Spleen (tissue), 11 donors: Measurements from ENCODE around the gene PIR. TPM values are rescaled to one million over a fixed set of nuclear protein-coding genes. Genes with fewer than 3 reads are reported as not detected.

ENCODE experiments used
- DNase-seq: peaks from one replicate; pipeline ENCODE4 v3.0.0-alpha.2; 2020
- H3K27ac ChIP-seq, 8 donors: fragments of 200-600 bp; sonication (generic) in 7 of 8; 1 replicate in 4 of 8; 2 replicates in 4 of 8; pipeline versions ENCODE4 v1.5.0 to v1.8.0; 2016 to 2021; ENCODE audit warnings: inconsistent platforms in 4 of 8, mild to moderate bottlenecking in 4 of 8, moderate library complexity in 1 of 8
- H3K27me3 ChIP-seq, 7 donors: fragments of 200-600 bp; sonication (generic) in 6 of 7; replicated peaks in 1 of 7; 1 replicate in 4 of 7; 2 replicates in 3 of 7; pipeline versions ENCODE4 v1.5.0 to v1.8.0; 2016 to 2021; ENCODE audit warnings: inconsistent platforms in 3 of 7, mild to moderate bottlenecking in 1 of 7
- H3K36me3 ChIP-seq, 6 donors: fragments of 200-600 bp; sonication (generic) in 5 of 6; 1 replicate in 4 of 6; 2 replicates in 2 of 6; pipeline versions ENCODE4 v1.5.0 to v1.8.0; 2016 to 2021; ENCODE audit warnings: inconsistent platforms in 2 of 6
- H3K4me1 ChIP-seq, 6 donors: fragments of 200-600 bp; sonication (generic) in 5 of 6; 1 replicate in 3 of 6; 2 replicates in 3 of 6; pipeline versions ENCODE4 v1.5.0 to v1.8.0; 2016 to 2021; ENCODE audit warnings: inconsistent platforms in 3 of 6
- H3K4me3 ChIP-seq, 8 donors: fragments of 200-600 bp; sonication (generic) in 7 of 8; 1 replicate in 4 of 8; 2 replicates in 4 of 8; pipeline versions ENCODE4 v1.5.0 to v1.8.0; 2016 to 2021; ENCODE audit warnings: inconsistent platforms in 4 of 8, mild to moderate bottlenecking in 4 of 8, moderate library complexity in 2 of 8
- H3K9me3 ChIP-seq, 8 donors: fragments of 200-600 bp; sonication (generic) in 7 of 8; 1 replicate in 4 of 8; 2 replicates in 4 of 8; pipeline versions ENCODE4 v1.5.0 to v1.8.0; 2016 to 2021; ENCODE audit warnings: inconsistent platforms in 4 of 8
- POLR2A ChIP-seq, 3 donors: fragments of 450-650 bp; IDR thresholded peaks; one replicate each; pipeline ENCODE4 v1.5.1; 2017; ENCODE audit warnings: antibody characterized with exemption in 3 of 3, mild to moderate bottlenecking in 1 of 3
- POLR2AphosphoS5 ChIP-seq, 3 donors: sonication (generic); formaldehyde crosslinking; IDR thresholded peaks; one replicate each; pipeline ENCODE4 v1.5.1; 2017; ENCODE audit warnings: antibody characterized with exemption in 3 of 3
- WGBS, 5 donors: extraction: QIAGEN DNeasy Blood & Tissue Kit in 3 of 5; methylation state at CpG; one replicate each; pipeline versions ENCODE4 v1.1.5 to v1.1.7; 2013 to 2018; 5-methylcytosine and 5-hydroxymethylcytosine counted together
- intact Hi-C: fragments of 100-400 bp; cut with DNase I; formaldehyde crosslinking; loops from one replicate; pipeline ENCODE4 v1.15.0; 2023; ENCODE audit warnings: low total_unique reads
- polyA plus RNA-seq, 3 donors: library from polyadenylated mRNA; stranded (reverse); fragments of 200-250 nt; gene quantifications; one replicate each; pipeline ENCODE4 v1.2.1, GENCODE V29; 2013
- total RNA-seq, 7 donors: library from RNA; depleted of rRNA in 3 of 7; stranded (reverse); fragments of >200 nt in 3 of 7; fragmentation: NEBNext Ultra II Directional in 4 of 7; extraction: Animal tissue kit (Norgen Biotek cat#: 25700) in 4 of 7; gene quantifications; one replicate each; pipeline versions ENCODE4 v1.1.0 to v1.2.1, GENCODE V29; 2016 to 2021
- TF ChIP-seq, protein P1 (sequence below), 11 experiments: fragments of 200-600 bp in 7 of 11; fragments of 450-650 bp in 4 of 11; sonication (generic) in 4 of 11; IDR thresholded peaks in 8 of 11; conservative IDR thresholded peaks in 3 of 11; 1 replicate in 7 of 11; 2 replicates in 4 of 11; pipeline versions ENCODE4 v1.4.0 to v1.8.0; 2016 to 2021; ENCODE audit warnings: antibody characterized with exemption in 11 of 11, inconsistent platforms in 4 of 11, mild to moderate bottlenecking in 1 of 11
- donor health status: healthy with polysubstance abuse.
- donor health status: DM: no; HTN: no; CAD: no; lungs with moderate emphysema.
- donor health status: DM: no; HTN: no; CAD: no.
- donor health status: Bipolar disorder and iron deficiency.
- donor health status: healthy.
- donor health status: DM: no; HTN: no; CAD: no.
- donor health status: DM: yes; HTN: yes; CAD: no.

PIR gene
- total and polyA plus RNA-seq, 10 donors, result 12.4 to 30.8 (median 24.2) TPM

DNA sequence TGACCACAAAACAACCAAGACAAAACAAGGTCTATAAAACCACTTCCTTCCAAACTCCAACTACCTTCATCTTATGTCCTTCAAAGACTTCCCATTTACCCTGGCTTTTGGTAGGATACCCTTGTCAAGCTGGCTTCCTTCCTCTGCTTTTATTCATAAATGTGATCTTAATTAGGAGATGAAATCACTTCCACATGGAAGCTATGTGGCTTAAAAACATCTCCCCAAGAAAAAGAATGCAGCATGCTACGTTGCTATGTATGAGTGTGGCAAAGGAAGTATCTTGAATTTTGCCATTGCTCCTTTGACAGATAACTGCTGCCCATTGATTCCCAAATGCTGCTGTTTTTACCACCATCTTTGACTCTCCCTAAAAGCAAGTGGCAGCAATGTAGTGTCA lies 62.5 kb downstream of the PIR start:
- no peaks in the 10 kb centered on the region for H3K36me3 ChIP-seq
- H3K9me3 ChIP-seq, result no peaks in the 10 kb centered on the region
- intact Hi-C loops, result no loop called here
- H3K4me1 ChIP-seq, result no peaks in the 10 kb centered on the region
- no peak for DNase-seq
- H3K4me3 ChIP-seq, result no peak overlapping the region
- no peak overlapping the region for H3K27ac ChIP-seq
- H3K27me3 ChIP-seq, result peaks cover 0 to 16% (median 0%) of the 10 kb centered on the region in 7 donors
- whole genome bisulfite sequencing, 5 donors, result 0 to 39% (median 20%) methylated on average over 1 of the region's 1 CpG
- no peak for TF ChIP-seq POLR2AphosphoS5 (IDR thresholded peaks at IDR 0.05)
- TF ChIP-seq POLR2A (IDR thresholded peaks at IDR 0.05), result no peak
- TF ChIP-seq, protein P1, sequence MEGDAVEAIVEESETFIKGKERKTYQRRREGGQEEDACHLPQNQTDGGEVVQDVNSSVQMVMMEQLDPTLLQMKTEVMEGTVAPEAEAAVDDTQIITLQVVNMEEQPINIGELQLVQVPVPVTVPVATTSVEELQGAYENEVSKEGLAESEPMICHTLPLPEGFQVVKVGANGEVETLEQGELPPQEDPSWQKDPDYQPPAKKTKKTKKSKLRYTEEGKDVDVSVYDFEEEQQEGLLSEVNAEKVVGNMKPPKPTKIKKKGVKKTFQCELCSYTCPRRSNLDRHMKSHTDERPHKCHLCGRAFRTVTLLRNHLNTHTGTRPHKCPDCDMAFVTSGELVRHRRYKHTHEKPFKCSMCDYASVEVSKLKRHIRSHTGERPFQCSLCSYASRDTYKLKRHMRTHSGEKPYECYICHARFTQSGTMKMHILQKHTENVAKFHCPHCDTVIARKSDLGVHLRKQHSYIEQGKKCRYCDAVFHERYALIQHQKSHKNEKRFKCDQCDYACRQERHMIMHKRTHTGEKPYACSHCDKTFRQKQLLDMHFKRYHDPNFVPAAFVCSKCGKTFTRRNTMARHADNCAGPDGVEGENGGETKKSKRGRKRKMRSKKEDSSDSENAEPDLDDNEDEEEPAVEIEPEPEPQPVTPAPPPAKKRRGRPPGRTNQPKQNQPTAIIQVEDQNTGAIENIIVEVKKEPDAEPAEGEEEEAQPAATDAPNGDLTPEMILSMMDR (IDR thresholded peaks at IDR 0.05 in 8 of 11, conservative IDR thresholded peaks at IDR 0.05 in 3 of 11), result no peak

DNA sequence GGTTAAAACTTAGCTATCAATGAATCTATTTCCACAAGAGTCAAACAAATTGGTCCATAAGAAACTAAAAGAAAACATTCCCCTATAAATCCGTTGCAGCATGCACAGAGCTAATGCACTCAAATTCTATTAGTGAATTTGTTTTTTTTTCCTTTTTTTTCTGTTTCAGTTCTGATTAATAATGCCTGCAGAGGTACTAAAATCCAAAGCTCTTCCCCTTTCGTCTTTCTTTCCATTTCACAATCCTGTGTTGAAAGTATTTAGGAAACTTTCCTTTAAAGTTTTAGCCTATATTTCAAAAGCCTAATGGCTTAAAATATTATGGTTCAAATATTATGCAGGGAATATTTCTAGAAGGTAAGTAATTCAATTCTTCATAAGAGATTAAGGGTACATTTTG lies 63.1 kb downstream of the PIR start:
- no peaks in the 10 kb centered on the region for H3K4me1 ChIP-seq
- DNase-seq, result no peak
- WGBS, 5 donors, result 54 to 76% (median 55%) methylated on average over 2 of the region's 2 CpGs
- peaks cover 0 to 16% (median 0%) of the 10 kb centered on the region in 7 donors for H3K27me3 ChIP-seq
- H3K4me3 ChIP-seq, result no peak overlapping the region
- intact Hi-C loops, result no loop called here
- H3K9me3 ChIP-seq, result no peaks in the 10 kb centered on the region
- H3K27ac ChIP-seq, result no peak overlapping the region
- no peak for TF ChIP-seq POLR2AphosphoS5 (IDR thresholded peaks at IDR 0.05)
- no peak for TF ChIP-seq POLR2A (IDR thresholded peaks at IDR 0.05)
- TF ChIP-seq, protein P1 (IDR thresholded peaks at IDR 0.05 in 8 of 11, conservative IDR thresholded peaks at IDR 0.05 in 3 of 11), result no peak
- no peaks in the 10 kb centered on the region for H3K36me3 ChIP-seq

DNA sequence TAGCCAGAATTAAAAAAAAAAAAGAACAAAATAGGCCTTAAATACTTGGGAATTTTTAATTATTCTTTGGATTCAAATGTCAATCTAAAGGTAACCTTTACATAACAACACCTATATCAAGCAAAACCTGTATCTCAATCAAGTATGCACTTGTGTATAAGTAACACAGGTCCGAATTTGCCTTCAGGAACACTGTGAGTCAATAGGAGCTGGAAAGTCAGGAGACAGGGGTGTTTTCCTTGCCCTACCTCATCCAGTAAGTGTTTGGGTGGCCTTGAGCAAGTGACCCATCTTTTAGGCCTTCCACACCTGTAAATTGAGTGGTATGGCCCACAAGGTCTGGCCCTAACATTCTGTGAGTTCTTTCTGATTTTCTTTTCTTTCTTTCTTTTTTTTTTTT lies 68.1 kb downstream of the PIR start:
- no peak for TF ChIP-seq POLR2AphosphoS5 (IDR thresholded peaks at IDR 0.05)
- TF ChIP-seq POLR2A (IDR thresholded peaks at IDR 0.05), result no peak
- TF ChIP-seq, protein P1 (IDR thresholded peaks at IDR 0.05 in 8 of 11, conservative IDR thresholded peaks at IDR 0.05 in 3 of 11), result no peak
- DNase-seq, result no peak
- no peaks in the 10 kb centered on the region for H3K4me1 ChIP-seq
- H3K27ac ChIP-seq, result no peak overlapping the region
- H3K4me3 ChIP-seq, result no peak overlapping the region
- H3K27me3 ChIP-seq, result peaks cover 0 to 7% (median 0%) of the 10 kb centered on the region in 7 donors
- H3K36me3 ChIP-seq, result no peaks in the 10 kb centered on the region
- intact Hi-C loops, result no loop called here
- WGBS, 5 donors, result 74 to 95% (median 81%) methylated on average over 1 of the region's 1 CpG
- H3K9me3 ChIP-seq, result peaks cover 0 to 4% (median 0%) of the 10 kb centered on the region in 8 donors

DNA sequence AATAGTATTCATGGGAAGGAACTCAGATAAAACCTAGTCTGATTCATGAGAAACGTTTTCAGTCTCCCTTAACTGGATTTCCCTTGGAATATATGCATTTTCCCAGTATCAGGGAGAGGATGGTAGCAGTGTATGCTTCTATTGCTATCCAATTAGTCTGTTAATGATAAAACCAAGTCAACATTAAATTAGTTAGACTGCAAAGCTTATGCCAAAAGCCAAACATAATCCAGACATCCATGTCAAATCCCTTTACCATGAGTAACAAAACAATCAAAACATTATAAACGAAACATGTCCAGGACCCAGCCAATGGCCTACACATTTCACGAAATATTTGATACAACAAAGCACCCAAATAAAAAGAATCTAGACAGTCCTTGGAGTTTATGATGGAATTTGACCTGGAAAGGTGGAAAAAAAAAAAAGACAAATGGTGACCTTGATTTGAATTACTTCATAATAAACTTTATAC lies 74.4 kb downstream of the PIR start:
- 52 to 82% (median 75%) methylated on average over 3 of the region's 3 CpGs for WGBS, 5 donors
- H3K27ac ChIP-seq, result no peak overlapping the region
- no peak for DNase-seq

More for the DNA sequence above, 74.4 kb downstream of the PIR start:
- Histone ChIP-seq H3K9me3 (peaks cover 0 to 15% (median 3%) of the 10 kb centered on the region in 8 donors), H3K27me3 (peaks cover 0 to 7% (median 0%) of the 10 kb centered on the region in 7 donors), H3K36me3 (no peaks in the 10 kb centered on the region), H3K4me1 (no peaks in the 10 kb centered on the region), H3K4me3 (no peak overlapping the region)
- intact Hi-C loops, result no loop called here
- TF ChIP-seq, protein P1 (IDR thresholded peaks at IDR 0.05 in 8 of 11, conservative IDR thresholded peaks at IDR 0.05 in 3 of 11), result no peak
- TF ChIP-seq POLR2AphosphoS5 (IDR thresholded peaks at IDR 0.05) (no peak), POLR2A (IDR thresholded peaks at IDR 0.05) (no peak)
